NB4 (cell line): Measurements from ENCODE around the gene IFNGR2.

ENCODE experiments used
- MYC ChIP-seq: IDR thresholded peaks from 2 replicates; pipeline ENCODE4 v1.6.1; 2011; ENCODE audit warnings: low read depth, low read length
- POLR2A ChIP-seq: IDR thresholded peaks from 2 replicates; pipeline ENCODE4 v1.6.1; 2011; ENCODE audit warnings: mild to moderate bottlenecking; ENCODE audit not compliant: insufficient read length; ENCODE audit errors: extremely low read depth
- TF ChIP-seq, protein P1 (sequence below): IDR thresholded peaks from one replicate; pipeline ENCODE4 v1.5.1; 2012; ENCODE audit warnings: low read depth, low read length
- TF ChIP-seq, protein P2 (sequence below): IDR thresholded peaks from 2 replicates; pipeline ENCODE4 v1.6.1; 2011; ENCODE audit warnings: low read depth, low read length

- TF ChIP-seq, protein P1, sequence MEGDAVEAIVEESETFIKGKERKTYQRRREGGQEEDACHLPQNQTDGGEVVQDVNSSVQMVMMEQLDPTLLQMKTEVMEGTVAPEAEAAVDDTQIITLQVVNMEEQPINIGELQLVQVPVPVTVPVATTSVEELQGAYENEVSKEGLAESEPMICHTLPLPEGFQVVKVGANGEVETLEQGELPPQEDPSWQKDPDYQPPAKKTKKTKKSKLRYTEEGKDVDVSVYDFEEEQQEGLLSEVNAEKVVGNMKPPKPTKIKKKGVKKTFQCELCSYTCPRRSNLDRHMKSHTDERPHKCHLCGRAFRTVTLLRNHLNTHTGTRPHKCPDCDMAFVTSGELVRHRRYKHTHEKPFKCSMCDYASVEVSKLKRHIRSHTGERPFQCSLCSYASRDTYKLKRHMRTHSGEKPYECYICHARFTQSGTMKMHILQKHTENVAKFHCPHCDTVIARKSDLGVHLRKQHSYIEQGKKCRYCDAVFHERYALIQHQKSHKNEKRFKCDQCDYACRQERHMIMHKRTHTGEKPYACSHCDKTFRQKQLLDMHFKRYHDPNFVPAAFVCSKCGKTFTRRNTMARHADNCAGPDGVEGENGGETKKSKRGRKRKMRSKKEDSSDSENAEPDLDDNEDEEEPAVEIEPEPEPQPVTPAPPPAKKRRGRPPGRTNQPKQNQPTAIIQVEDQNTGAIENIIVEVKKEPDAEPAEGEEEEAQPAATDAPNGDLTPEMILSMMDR, result no peak
- TF ChIP-seq MYC, result no peak
- no peak for TF ChIP-seq POLR2A
- TF ChIP-seq, protein P2, sequence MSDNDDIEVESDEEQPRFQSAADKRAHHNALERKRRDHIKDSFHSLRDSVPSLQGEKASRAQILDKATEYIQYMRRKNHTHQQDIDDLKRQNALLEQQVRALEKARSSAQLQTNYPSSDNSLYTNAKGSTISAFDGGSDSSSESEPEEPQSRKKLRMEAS, result no peak
Observed at GRCh38 chr21:33378081-33378480, 25.1 kb upstream of the IFNGR2 start.
